ENCODE measurements around the gene ALOX15.

DNA sequence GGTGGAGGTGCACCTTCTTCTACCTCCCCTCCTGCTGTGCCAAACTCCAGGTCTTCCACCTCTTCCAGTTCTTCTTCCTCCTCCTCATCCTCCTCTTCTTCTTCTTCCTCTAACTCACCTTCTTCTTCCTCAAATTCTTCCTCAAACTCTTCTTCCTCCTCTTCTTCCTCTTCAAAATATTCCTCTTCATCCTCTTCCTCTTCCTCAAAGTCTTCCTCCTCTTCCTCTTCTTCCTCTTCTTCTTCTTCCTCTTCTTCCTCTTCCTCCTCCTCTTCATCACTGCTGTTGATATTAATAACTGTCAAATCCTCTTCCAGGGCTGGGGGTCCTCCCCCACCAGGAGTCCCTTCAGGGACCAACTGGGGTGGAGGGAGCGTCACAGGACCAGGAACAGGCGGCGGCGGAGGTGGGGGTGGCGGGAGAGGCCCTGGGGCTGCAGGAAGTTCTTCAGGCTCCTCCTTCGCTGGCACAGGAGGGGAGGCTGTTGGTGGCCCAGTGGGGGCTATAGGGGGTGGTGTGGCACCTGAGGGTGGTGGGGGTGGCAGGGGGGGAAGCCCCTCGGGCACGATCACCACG is 30.7 kb upstream of the ALOX15 start:
- TF ChIP-seq ZBTB1 (CRISPR knock-in tag; IDR thresholded peaks at IDR 0.05; ENCODE audit: borderline replicate concordance, low read depth) (no peak), ZNF121 (CRISPR knock-in tag; conservative IDR thresholded peaks at IDR 0.05) (no peak), NR2C2 (CRISPR knock-in tag; IDR thresholded peaks at IDR 0.05) (no peak), NR2C2 (tag; IDR thresholded peaks at IDR 0.05) (no peak), U2AF1 (optimal IDR thresholded peaks at IDR 0.05; ENCODE audit: low read depth, low read length) (no peak), SAFB (IDR thresholded peaks at IDR 0.05; ENCODE audit: borderline replicate concordance, low read depth, low read length) (no peak), STAT5A (IDR thresholded peaks at IDR 0.05; ENCODE audit: borderline replicate concordance, low read length) (no peak)
- TF ChIP-seq, protein P1, sequence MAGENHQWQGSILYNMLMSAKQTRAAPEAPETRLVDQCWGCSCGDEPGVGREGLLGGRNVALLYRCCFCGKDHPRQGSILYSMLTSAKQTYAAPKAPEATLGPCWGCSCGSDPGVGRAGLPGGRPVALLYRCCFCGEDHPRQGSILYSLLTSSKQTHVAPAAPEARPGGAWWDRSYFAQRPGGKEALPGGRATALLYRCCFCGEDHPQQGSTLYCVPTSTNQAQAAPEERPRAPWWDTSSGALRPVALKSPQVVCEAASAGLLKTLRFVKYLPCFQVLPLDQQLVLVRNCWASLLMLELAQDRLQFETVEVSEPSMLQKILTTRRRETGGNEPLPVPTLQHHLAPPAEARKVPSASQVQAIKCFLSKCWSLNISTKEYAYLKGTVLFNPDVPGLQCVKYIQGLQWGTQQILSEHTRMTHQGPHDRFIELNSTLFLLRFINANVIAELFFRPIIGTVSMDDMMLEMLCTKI (IDR thresholded peaks at IDR 0.05; ENCODE audit: partially characterized antibody): no peak
- TF ChIP-seq, protein P2, sequence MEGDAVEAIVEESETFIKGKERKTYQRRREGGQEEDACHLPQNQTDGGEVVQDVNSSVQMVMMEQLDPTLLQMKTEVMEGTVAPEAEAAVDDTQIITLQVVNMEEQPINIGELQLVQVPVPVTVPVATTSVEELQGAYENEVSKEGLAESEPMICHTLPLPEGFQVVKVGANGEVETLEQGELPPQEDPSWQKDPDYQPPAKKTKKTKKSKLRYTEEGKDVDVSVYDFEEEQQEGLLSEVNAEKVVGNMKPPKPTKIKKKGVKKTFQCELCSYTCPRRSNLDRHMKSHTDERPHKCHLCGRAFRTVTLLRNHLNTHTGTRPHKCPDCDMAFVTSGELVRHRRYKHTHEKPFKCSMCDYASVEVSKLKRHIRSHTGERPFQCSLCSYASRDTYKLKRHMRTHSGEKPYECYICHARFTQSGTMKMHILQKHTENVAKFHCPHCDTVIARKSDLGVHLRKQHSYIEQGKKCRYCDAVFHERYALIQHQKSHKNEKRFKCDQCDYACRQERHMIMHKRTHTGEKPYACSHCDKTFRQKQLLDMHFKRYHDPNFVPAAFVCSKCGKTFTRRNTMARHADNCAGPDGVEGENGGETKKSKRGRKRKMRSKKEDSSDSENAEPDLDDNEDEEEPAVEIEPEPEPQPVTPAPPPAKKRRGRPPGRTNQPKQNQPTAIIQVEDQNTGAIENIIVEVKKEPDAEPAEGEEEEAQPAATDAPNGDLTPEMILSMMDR (IDR thresholded peaks at IDR 0.05 in 2 of 3, conservative IDR thresholded peaks at IDR 0.05 in 1 of 3; ENCODE audit: insufficient read depth in 2 of 3, low read depth in 1 of 3, low read length in 3 of 3): no peak
- TF ChIP-seq, protein P3, sequence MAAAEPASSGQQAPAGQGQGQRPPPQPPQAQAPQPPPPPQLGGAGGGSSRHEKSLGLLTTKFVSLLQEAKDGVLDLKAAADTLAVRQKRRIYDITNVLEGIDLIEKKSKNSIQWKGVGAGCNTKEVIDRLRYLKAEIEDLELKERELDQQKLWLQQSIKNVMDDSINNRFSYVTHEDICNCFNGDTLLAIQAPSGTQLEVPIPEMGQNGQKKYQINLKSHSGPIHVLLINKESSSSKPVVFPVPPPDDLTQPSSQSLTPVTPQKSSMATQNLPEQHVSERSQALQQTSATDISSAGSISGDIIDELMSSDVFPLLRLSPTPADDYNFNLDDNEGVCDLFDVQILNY (CRISPR knock-in tag; IDR thresholded peaks at IDR 0.05): no peak

Data from K562 (cell line).